ENCODE results near the gene IMPDH1. TPM values are rescaled to one million over a fixed set of nuclear protein-coding genes. Genes with fewer than 3 reads are reported as not detected.
A peak's percentile ranks its signal among the peaks of the same experiment; 100 is the strongest.

Gene IMPDH1
- total RNA-seq, 1 donor from 2014 or later = 20.0 TPM

- no peak for DNase-seq
- peak; percentile 20 for ATAC-seq (ENCODE audit: poor library complexity)
- intact Hi-C loops (cut with DNase I) = no loop called here
Observed at GRCh38 chr7:128437426-128438332, 27.9 kb upstream of the IMPDH1 start.

DNA sequence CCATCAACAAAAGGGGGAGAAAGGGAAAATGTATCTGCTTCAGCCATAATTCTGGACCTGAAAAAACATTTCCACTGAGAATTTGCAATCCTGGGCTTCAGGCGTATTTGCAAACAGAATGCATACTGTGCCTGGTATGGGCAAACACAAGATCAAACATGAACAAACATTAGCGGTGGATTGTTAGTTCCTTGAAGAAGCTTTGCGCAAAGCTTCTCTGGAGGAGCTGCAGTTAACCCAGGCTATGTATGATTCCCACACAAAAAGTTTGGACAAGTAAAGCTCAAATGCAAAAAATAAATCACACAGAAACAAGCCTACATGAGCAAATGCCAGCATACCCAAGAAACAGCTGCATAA lies 25.5 kb upstream of the IMPDH1 start:
- intact Hi-C loops (cut with DNase I) = no loop called here
- ATAC-seq (ENCODE audit: poor library complexity) (no peak), DNase-seq (no peak)

DNA sequence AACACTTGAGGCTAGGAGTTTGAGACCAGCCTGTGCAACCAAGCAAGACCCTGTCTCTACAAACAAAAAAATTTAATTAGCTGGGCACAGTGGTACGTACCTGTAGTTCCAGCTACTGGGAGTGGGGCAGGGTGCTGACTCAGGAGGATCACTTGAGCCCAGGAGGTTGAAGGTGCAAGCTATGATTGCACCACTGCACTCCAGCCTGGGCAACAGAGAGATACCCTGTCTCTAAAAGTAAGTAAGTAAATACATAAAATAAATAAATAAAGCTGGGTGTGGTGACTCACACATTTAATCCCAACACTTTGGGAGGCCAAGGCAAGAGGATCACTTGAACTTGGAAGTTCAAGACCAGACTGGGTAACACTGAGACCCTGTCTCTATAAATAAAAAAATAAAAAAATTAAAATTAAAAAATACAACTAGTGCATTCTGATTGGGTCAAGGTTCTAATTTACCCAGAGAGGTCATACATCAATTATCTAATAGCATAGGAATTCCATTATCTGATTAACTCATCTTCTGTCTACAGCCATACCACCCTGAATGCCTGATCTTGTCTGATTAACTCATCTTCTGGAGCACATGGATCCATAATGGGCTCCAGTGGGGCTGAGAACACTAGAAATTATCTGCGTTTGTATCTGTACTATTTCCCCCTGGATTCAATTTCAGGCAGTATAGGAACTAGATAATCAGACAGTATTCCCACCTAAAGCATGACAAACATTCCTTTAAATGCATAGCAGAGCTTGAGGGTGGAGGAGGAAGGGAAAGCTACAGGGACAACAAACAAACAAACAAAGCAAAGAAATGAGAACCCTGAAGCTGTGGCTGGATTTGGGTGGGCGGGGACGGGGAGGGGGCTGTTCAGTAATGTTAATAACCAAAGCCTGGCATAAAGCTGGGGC lies 24.9 kb upstream of the IMPDH1 start:
- ATAC-seq (ENCODE audit: poor library complexity) = no peak
- intact Hi-C loops (cut with DNase I) = no loop called here

GRCh38 chr7:128431754-128432153 lies 22.0 kb upstream of the IMPDH1 start:
- DNase-seq (no peak), ATAC-seq (ENCODE audit: poor library complexity) (no peak)
- intact Hi-C loops (cut with DNase I) = no loop called here

More for the DNA sequence above, 24.9 kb upstream of the IMPDH1 start:
- DNase-seq = no peak

GRCh38 chr7:128431221-128431620 lies 21.4 kb upstream of the IMPDH1 start:
- DNase-seq (no peak), ATAC-seq (ENCODE audit: poor library complexity) (no peak)
- intact Hi-C loops (cut with DNase I) = no loop called here

DNA sequence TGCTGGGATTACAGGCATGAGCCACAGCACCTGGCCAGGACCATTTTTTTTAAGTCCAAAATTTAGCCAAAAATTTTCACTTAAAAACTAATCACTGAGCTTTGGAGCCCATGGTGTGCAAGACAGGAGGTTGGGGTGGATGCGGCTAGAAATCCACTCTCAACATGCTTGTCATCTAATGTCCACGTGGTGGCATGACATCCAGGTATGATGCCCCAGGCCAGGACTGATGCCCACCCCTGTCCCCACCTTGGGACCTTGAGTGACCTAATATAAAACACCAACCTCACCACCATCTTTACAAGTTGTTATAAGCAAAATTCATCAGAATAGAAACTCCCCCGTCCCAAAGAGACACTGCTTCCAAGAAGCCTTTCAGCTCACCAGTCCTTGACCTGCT lies 20.4 kb upstream of the IMPDH1 start:
- ATAC-seq (ENCODE audit: poor library complexity) = no peak
- DNase-seq = no peak
- intact Hi-C loops (cut with DNase I) = no loop called here

DNA sequence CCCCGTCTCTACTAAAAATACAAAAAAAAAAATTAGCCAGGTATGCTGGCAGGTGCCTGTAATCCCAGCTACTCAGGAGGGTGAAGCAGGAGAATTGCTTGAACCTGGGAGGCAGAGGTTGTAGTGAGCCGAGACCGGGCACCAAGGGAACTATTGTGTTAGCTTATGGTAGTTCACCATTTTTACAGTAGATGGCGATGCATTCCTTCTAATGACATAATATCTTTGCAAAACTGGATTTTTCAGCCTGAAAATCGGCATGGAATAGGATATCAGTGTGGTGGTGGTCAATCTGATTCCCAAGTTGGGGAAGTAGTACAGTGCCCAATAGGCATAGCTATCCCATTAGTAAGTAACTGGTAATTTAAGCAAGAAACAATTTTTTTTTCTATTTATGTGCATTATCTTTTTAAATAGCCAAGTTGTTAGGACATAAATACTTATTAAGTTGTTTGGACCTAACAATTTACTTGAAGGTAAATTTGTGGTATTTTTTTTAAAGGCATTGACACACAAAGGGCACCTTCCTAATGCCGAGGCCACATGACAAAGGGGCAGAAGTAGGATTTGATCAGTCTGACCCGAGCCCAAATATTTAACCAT lies 17.6 kb upstream of the IMPDH1 start:
- intact Hi-C loops (cut with DNase I) = no loop called here
- DNase-seq (no peak), ATAC-seq (ENCODE audit: poor library complexity) (peak; percentile 68)

DNA sequence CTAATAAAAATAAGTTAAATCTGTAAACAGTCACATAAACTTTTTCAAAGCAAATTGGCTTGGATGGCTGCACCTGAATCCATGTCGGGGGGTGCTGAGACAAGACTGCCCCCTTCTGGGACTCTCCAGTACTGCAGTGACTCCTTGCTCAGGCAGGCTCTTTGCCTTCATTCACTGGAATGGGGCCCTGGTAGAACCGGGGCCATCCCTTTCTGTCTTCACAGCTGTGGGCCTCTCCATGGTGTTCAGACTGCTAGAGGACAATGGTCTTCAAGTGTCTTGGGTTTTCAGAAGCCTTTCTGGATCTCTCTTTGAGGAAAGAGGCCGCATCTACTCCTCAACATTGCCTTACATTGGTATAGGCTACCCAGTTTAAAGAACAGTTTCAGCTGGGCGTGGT lies 16.1 kb upstream of the IMPDH1 start:
- ATAC-seq (ENCODE audit: poor library complexity) (peak; percentile 68), DNase-seq (peak; percentile 70)
- intact Hi-C loops (cut with DNase I) = no loop called here

GRCh38 chr7:128424686-128425275 lies 15.0 kb upstream of the IMPDH1 start:
- ATAC-seq (ENCODE audit: poor library complexity) (no peak), DNase-seq (no peak)
- intact Hi-C loops (cut with DNase I) = no loop called here

DNA sequence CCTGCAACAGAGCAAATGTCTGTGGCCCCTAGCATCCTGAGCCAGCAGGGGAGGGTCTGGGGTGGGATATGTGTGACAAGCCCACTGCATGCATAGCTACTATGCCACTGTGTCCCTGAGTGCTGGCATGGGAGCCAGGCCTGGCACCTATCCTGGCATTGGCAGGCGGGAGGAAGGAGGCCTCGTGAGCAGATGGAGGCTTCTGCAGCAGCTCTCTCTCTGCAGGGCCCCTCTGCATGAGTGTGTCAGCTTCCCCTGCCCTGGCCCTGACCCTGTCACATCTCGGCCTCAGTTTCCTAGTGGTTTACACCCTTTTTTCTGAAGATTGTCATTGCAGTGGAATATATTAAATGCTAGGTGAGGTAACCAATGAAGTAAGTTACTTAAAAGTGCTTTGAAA lies 13.1 kb upstream of the IMPDH1 start:
- ATAC-seq (ENCODE audit: poor library complexity) (peak; percentile 73), DNase-seq (peak; percentile 77)
- intact Hi-C loops (cut with DNase I) = no loop called here

GRCh38 chr7:128422037-128422436 lies 12.3 kb upstream of the IMPDH1 start:
- intact Hi-C loops (cut with DNase I) = no loop called here
- ATAC-seq (ENCODE audit: poor library complexity) = no peak
- no peak for DNase-seq

- no peak for DNase-seq
- intact Hi-C loops (cut with DNase I) = no loop called here
- no peak for ATAC-seq (ENCODE audit: poor library complexity)
Observed at GRCh38 chr7:128421384-128421783, 11.6 kb upstream of the IMPDH1 start.

DNA sequence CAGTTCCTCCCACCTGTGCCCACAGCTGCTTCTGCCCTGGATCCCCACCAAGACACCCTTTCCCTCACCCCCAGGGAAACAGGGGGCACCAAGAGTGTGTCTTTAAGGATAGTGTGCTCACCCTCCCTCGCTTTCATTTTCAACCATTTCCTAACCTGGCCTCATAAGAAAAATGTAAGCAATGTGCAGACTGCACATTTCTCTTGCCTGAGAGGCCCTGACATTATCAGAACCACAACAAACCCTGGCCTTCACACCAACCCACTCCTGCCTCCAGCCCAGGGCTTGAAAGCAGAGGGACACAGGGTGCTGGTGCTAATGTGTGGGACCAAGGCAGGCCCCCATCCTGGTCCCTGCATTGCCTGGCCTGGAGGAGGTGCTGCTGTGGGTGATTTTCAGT lies 11.0 kb upstream of the IMPDH1 start:
- ATAC-seq (ENCODE audit: poor library complexity) (no peak), DNase-seq (no peak)
- intact Hi-C loops (cut with DNase I) = no loop called here

- no peak for ATAC-seq (ENCODE audit: poor library complexity)
- intact Hi-C loops (cut with DNase I) = no loop called here
- no peak for DNase-seq
Observed at GRCh38 chr7:128419257-128419656, 9.5 kb upstream of the IMPDH1 start.

DNA sequence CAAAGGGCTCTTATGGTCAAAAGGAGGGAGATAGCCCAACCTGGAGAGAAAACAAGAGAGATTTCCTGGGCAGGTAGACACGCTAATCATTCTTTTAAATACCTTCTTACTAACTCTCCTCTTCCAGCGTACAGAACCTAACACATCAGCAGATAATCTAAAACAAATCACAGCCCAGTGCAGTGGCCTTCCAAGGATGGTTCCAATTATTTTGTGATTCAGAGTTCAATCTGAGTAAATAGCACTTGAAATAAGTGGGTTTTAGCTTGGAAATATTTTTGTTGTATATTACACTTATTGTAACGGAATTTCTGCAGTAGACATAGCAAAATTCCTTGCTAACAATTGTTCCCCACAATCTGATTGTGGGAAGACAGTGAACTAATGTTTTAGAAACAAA lies 7.3 kb upstream of the IMPDH1 start:
- no peak for ATAC-seq (ENCODE audit: poor library complexity)
- intact Hi-C loops (cut with DNase I) = no loop called here
- no peak for DNase-seq

GRCh38 chr7:128415217-128415785 lies 5.5 kb upstream of the IMPDH1 start:
- intact Hi-C loops (cut with DNase I) = no loop called here
- no peak for DNase-seq
- no peak for ATAC-seq (ENCODE audit: poor library complexity)

- intact Hi-C loops (cut with DNase I) = no loop called here
- DNase-seq (no peak), ATAC-seq (ENCODE audit: poor library complexity) (no peak)
Observed at GRCh38 chr7:128410451-128410753, 620 bp upstream of the IMPDH1 start.

- DNase-seq = no peak
- intact Hi-C loops (cut with DNase I) = no loop called here
Observed at GRCh38 chr7:128408709-128409595, 830 bp downstream of the IMPDH1 start.

More at GRCh38 chr7:128408709-128409595, 830 bp downstream of the IMPDH1 start:
- ATAC-seq (ENCODE audit: poor library complexity) = no peak

All from Right ventricle myocardium superior (tissue), 1 donor.